Left ventricle myocardium inferior (tissue), 1 donor: ENCODE measurements around the gene UGT1A10. TPM values are rescaled to one million over a fixed set of nuclear protein-coding genes. Genes with fewer than 3 reads are reported as not detected.
"Not testable (repeated sequence)": the region's sequence is repeated elsewhere in the genome, so short reads cannot be mapped to it uniquely, and the experiment has no call there.

Experiments used
- DNase-seq: peaks from one replicate; pipeline ENCODE4 v3.0.0-alpha.2; 2020
- H3K27ac ChIP-seq: fragments of 200-600 bp; replicated peaks from 2 replicates; pipeline ENCODE4 v1.8.0; 2021
- H3K27me3 ChIP-seq: fragments of 200-600 bp; 2 replicates; pipeline ENCODE4 v1.8.0; 2021; ENCODE audit warnings: low read depth
- H3K36me3 ChIP-seq: fragments of 200-600 bp; 2 replicates; pipeline ENCODE4 v1.8.0; 2021
- H3K4me1 ChIP-seq: fragments of 200-600 bp; 2 replicates; pipeline ENCODE4 v1.8.0; 2021
- H3K4me3 ChIP-seq: fragments of 200-600 bp; 2 replicates; pipeline ENCODE4 v1.8.0; 2021; ENCODE audit warnings: mild to moderate bottlenecking, moderate library complexity
- H3K9me3 ChIP-seq: fragments of 200-600 bp; replicated peaks from 2 replicates; pipeline ENCODE4 v1.8.0; 2021
- intact Hi-C: fragments of 100-400 bp; cut with micrococcal nuclease; formaldehyde crosslinking; loops from one replicate; pipeline ENCODE4 v1.11.0; 2022
- total RNA-seq: library from RNA; stranded (reverse); fragmentation: NEBNext Ultra II Directional; extraction: Animal tissue kit (Norgen Biotek cat#: 25700); gene quantifications from one replicate; pipeline ENCODE4 v1.2.1, GENCODE V29; 2021
- TF ChIP-seq, protein P1 (sequence below): fragments of 200-600 bp; IDR thresholded peaks from 2 replicates; pipeline ENCODE4 v1.8.0; 2021; ENCODE audit warnings: antibody characterized with exemption, mild to moderate bottlenecking, borderline replicate concordance
- donor health status: DM: no; HTN: yes; CAD: no; lungs with severe emphysema.

UGT1A10 gene
- total RNA-seq, 1 donor from 2014 or later = not detected

DNA sequence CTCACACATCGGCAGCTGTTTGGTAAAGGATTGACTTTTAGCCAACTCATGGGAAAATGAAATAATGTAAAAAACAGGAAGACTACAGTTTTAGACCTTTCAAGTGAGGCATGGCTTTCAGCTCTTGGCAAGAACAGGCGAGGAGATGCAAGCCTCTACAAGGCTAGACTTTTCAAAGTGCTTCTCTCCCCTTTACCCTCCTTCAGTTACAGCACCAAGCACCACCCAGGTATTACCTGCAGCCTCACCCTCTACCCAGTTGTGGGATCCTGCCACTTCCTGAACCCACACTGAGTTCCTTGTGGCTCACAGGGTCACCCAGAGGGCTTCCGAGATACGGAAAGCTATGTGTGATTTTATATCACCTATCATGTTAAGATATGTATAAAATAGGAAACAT, 14.7 kb downstream of the UGT1A10 start:
- H3K9me3 ChIP-seq = peaks cover 11% of the 10 kb centered on the region
- intact Hi-C loops = no loop called here

DNA sequence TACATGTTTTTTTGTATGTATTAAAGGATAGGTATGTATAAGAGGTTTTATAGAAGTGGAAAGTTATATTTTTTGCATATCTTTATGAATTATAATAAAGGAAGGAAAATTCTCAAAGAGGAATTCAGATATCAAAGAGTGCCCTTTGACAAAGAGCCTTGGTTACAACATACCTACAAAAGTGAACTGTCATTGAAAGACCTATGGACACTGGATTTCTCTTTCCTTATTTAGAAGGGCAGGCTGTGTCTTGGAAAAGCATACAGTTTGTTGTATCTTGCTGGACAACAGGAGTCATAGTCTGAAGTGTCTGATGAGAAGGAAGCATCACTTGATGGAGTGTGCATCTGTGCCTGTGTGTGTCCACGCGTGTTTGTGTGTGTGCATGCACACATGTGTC, 15.2 kb downstream of the UGT1A10 start:
- Histone ChIP-seq H3K27ac (no peak overlapping the region), H3K4me3 (no peak overlapping the region), H3K36me3 (no peaks in the 10 kb centered on the region), H3K9me3 (peaks cover 6% of the 10 kb centered on the region), H3K4me1 (no peaks in the 10 kb centered on the region), H3K27me3 (peaks cover 44% of the 10 kb centered on the region)
- no peak for DNase-seq
- TF ChIP-seq, protein P1, sequence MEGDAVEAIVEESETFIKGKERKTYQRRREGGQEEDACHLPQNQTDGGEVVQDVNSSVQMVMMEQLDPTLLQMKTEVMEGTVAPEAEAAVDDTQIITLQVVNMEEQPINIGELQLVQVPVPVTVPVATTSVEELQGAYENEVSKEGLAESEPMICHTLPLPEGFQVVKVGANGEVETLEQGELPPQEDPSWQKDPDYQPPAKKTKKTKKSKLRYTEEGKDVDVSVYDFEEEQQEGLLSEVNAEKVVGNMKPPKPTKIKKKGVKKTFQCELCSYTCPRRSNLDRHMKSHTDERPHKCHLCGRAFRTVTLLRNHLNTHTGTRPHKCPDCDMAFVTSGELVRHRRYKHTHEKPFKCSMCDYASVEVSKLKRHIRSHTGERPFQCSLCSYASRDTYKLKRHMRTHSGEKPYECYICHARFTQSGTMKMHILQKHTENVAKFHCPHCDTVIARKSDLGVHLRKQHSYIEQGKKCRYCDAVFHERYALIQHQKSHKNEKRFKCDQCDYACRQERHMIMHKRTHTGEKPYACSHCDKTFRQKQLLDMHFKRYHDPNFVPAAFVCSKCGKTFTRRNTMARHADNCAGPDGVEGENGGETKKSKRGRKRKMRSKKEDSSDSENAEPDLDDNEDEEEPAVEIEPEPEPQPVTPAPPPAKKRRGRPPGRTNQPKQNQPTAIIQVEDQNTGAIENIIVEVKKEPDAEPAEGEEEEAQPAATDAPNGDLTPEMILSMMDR = no peak
- intact Hi-C loops = no loop called here

More for the DNA sequence above, 14.7 kb downstream of the UGT1A10 start:
- Histone ChIP-seq H3K27ac (no peak overlapping the region), H3K4me1 (no peaks in the 10 kb centered on the region), H3K27me3 (peaks cover 49% of the 10 kb centered on the region), H3K4me3 (no peak overlapping the region), H3K36me3 (no peaks in the 10 kb centered on the region)
- TF ChIP-seq, protein P1 = no peak
- no peak for DNase-seq

DNA sequence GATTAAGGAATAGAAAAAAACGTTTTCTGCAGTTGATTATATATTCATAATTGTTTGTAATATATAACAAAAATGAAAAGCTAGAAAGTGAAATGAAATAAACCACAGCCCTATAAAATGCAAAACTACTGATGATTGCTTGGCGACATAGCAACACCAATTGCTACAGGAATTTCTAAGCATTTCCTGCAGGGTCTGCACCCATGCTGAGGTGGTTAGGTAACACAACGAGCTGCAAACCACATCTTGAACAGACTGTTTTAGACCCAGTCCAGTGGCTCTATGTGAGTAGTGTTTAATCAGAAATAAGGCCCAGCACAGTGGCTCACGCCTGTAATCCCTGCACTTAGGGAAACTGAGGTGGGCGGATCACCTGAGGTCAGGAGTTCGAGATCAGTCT, 18.3 kb downstream of the UGT1A10 start:
- Histone ChIP-seq H3K9me3 (no peaks in the 10 kb centered on the region), H3K4me3 (no peak overlapping the region), H3K36me3 (no peaks in the 10 kb centered on the region), H3K27me3 (peaks cover 40% of the 10 kb centered on the region), H3K27ac (no peak overlapping the region), H3K4me1 (no peaks in the 10 kb centered on the region)
- intact Hi-C loops = no loop called here
- TF ChIP-seq, protein P1 = no peak
- DNase-seq = no peak

GRCh38 chr2:233655043-233655442, 18.8 kb downstream of the UGT1A10 start:
- intact Hi-C loops = no loop called here
- TF ChIP-seq, protein P1 = no peak
- Histone ChIP-seq H3K4me3 (no peak overlapping the region), H3K36me3 (no peaks in the 10 kb centered on the region), H3K9me3 (no peaks in the 10 kb centered on the region), H3K27me3 (peaks cover 34% of the 10 kb centered on the region), H3K4me1 (no peaks in the 10 kb centered on the region), H3K27ac (no peak overlapping the region)
- DNase-seq = no peak

DNA sequence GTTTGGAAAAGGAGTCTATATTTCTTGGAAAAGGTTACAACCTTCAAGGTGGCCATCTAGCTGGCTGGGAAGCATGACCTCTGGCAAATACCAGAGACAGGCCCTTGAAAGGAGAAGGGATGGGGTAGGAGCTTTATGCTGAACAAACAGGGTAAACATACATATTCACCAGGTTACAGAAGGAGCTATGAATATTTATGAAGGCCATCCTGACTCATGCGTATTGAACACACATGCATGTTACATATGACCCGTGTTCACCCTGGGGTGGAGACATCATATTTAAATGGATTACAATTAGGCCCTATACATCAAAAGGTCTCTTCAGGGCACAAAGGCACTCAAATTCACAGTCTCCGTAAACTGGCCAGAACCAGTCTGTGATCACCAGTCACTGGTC, 19.7 kb downstream of the UGT1A10 start:
- DNase-seq, H3K4me3 ChIP-seq, H3K36me3 ChIP-seq, H3K4me1 ChIP-seq, intact Hi-C loops, H3K9me3 ChIP-seq, H3K27ac ChIP-seq: not testable (repeated sequence)
- H3K27me3 ChIP-seq = peaks cover 29% of the 10 kb centered on the region

GRCh38 chr2:233656443-233656842, 20.2 kb downstream of the UGT1A10 start:
- no peaks in the 10 kb centered on the region for H3K36me3 ChIP-seq
- H3K27ac ChIP-seq = no peak overlapping the region
- H3K4me3 ChIP-seq = no peak overlapping the region
- DNase-seq = no peak
- no peaks in the 10 kb centered on the region for H3K9me3 ChIP-seq
- intact Hi-C loops = no loop called here
- H3K27me3 ChIP-seq = peaks cover 24% of the 10 kb centered on the region
- no peaks in the 10 kb centered on the region for H3K4me1 ChIP-seq
- TF ChIP-seq, protein P1 = no peak
